H9 (cell line): ENCODE measurements around the gene ARFGAP2. TPM values are rescaled to one million over a fixed set of nuclear protein-coding genes. Genes with fewer than 3 reads are reported as not detected.

Experiments
- DNase-seq: peaks from one replicate; pipeline ENCODE4 v3.0.0-alpha.2; 2017
- H2AFZ ChIP-seq: one replicate; pipeline ENCODE4 v1.6.1; 2013; ENCODE audit warnings: mild to moderate bottlenecking, low read length, control low read depth, moderate library complexity
- H2AK5ac ChIP-seq: 2 replicates; pipeline ENCODE4 v1.6.1; 2013; ENCODE audit warnings: low read length, control low read depth, mixed read lengths; ENCODE audit not compliant: insufficient read length
- H2BK120ac ChIP-seq: one replicate; pipeline ENCODE4 v1.6.1; 2013; ENCODE audit warnings: low read depth, mild to moderate bottlenecking, low read length, control low read depth, inconsistent platforms; ENCODE audit not compliant: poor library complexity, severe bottlenecking
- H2BK12ac ChIP-seq: 2 replicates; pipeline ENCODE4 v1.6.1; 2013; ENCODE audit warnings: low read length, control low read depth, mixed read lengths, low read depth; ENCODE audit not compliant: insufficient read length
- H2BK15ac ChIP-seq: 2 replicates; pipeline ENCODE4 v1.6.1; 2013; ENCODE audit warnings: low read depth, low read length, control low read depth
- H2BK20ac ChIP-seq: one replicate; pipeline ENCODE4 v1.6.1; 2013; ENCODE audit warnings: low read depth, mild to moderate bottlenecking, low read length, control low read depth, inconsistent platforms; ENCODE audit not compliant: poor library complexity, severe bottlenecking
- H2BK5ac ChIP-seq: 2 replicates; pipeline ENCODE4 v1.6.1; 2013; ENCODE audit warnings: low read length, control low read depth, mixed read lengths; ENCODE audit not compliant: insufficient read length
- H3K14ac ChIP-seq: 2 replicates; pipeline ENCODE4 v1.6.1; 2013; ENCODE audit warnings: low read length, control low read depth; ENCODE audit not compliant: insufficient read depth
- H3K18ac ChIP-seq: 2 replicates; pipeline ENCODE4 v1.6.1; 2013; ENCODE audit warnings: low read depth, mild to moderate bottlenecking, mixed read lengths, low read length, control low read depth; ENCODE audit not compliant: insufficient read length
- H3K23ac ChIP-seq: 2 replicates; pipeline ENCODE4 v1.6.1; 2013; ENCODE audit warnings: low read length, control low read depth, mixed read lengths, low read depth; ENCODE audit not compliant: insufficient read length
- H3K23me2 ChIP-seq: 2 replicates; pipeline ENCODE4 v1.6.1; 2013; ENCODE audit warnings: low read depth, mild to moderate bottlenecking, mixed read lengths, low read length, control low read depth; ENCODE audit not compliant: insufficient read length, poor library complexity, severe bottlenecking
- H3K27ac ChIP-seq: 2 replicates; pipeline ENCODE4 v1.5.1; 2013; ENCODE audit warnings: low read length, control low read depth, mixed read lengths, low read depth; ENCODE audit not compliant: insufficient read length
- H3K27me3 ChIP-seq: 2 replicates; pipeline ENCODE4 v1.6.1; 2013; ENCODE audit warnings: low read length, control low read depth, inconsistent platforms; ENCODE audit not compliant: insufficient read depth
- H3K4ac ChIP-seq: 2 replicates; pipeline ENCODE4 v1.6.1; 2013; ENCODE audit warnings: low read depth, mild to moderate bottlenecking, control low read depth, inconsistent platforms, low read length, moderate library complexity
- H3K4me1 ChIP-seq: 2 replicates; pipeline ENCODE4 v1.6.1; 2013; ENCODE audit warnings: low read length, control low read depth, inconsistent platforms; ENCODE audit not compliant: insufficient read depth
- H3K4me2 ChIP-seq: 2 replicates; pipeline ENCODE4 v1.6.1; 2013; ENCODE audit warnings: low read length, control low read depth, mixed read lengths; ENCODE audit not compliant: insufficient read length, insufficient read depth
- H3K56ac ChIP-seq: 2 replicates; pipeline ENCODE4 v1.6.1; 2013; ENCODE audit warnings: low read depth, mild to moderate bottlenecking, mixed read lengths, low read length, control low read depth; ENCODE audit not compliant: insufficient read length
- H3K79me1 ChIP-seq: 2 replicates; pipeline ENCODE4 v1.6.1; 2013; ENCODE audit warnings: low read depth, mild to moderate bottlenecking, moderate library complexity, low read length, control low read depth, inconsistent platforms; ENCODE audit not compliant: insufficient read depth, poor library complexity, severe bottlenecking
- H3K79me2 ChIP-seq: 2 replicates; pipeline ENCODE4 v1.6.1; 2013; ENCODE audit warnings: low read length, control low read depth, inconsistent platforms; ENCODE audit not compliant: insufficient read depth
- H3K9ac ChIP-seq: 2 replicates; pipeline ENCODE4 v1.6.1; 2013; ENCODE audit warnings: low read length, control low read depth, mixed read lengths; ENCODE audit not compliant: insufficient read length; ENCODE audit errors: extremely low read depth
- H3K9me3 ChIP-seq: one replicate; pipeline ENCODE4 v1.6.1; 2013; ENCODE audit warnings: low read depth, low read length, inconsistent platforms; ENCODE audit not compliant: control insufficient read depth
- H3T11ph ChIP-seq: one replicate; pipeline ENCODE4 v1.6.1; 2013; ENCODE audit warnings: mild to moderate bottlenecking, low read length, control low read depth, inconsistent platforms
- H4K20me1 ChIP-seq: one replicate; pipeline ENCODE4 v1.6.1; 2013; ENCODE audit not compliant: control insufficient read depth, insufficient read length, insufficient read depth
- H4K5ac ChIP-seq: 2 replicates; pipeline ENCODE4 v1.6.1; 2013; ENCODE audit warnings: low read depth, mild to moderate bottlenecking, mixed read lengths, low read length, control low read depth; ENCODE audit not compliant: insufficient read length
- H4K8ac ChIP-seq: replicated peaks from 2 replicates; pipeline ENCODE4 v1.6.1; 2013; ENCODE audit warnings: low read length, control low read depth, mixed read lengths, low read depth; ENCODE audit not compliant: insufficient read length
- H4K91ac ChIP-seq: 2 replicates; pipeline ENCODE4 v1.6.1; 2013; ENCODE audit warnings: low read depth, mild to moderate bottlenecking, moderate library complexity, mixed read lengths, low read length, control low read depth; ENCODE audit not compliant: insufficient read length
- H3K27ac Mint-ChIP-seq, 3 experiments: 2 replicates in 2 of 3; 3 replicates in 1 of 3; pipeline ENCODE4 v1.8.0; 2020 to 2021; ENCODE audit warnings: mixed read lengths in 3 of 3, mild to moderate bottlenecking in 1 of 3, moderate library complexity in 1 of 3
- H3K27me3 Mint-ChIP-seq: 2 replicates; pipeline ENCODE4 v1.8.0; 2021; ENCODE audit warnings: low read depth, mild to moderate bottlenecking, moderate library complexity, mixed read lengths
- H3K36me3 Mint-ChIP-seq, 3 experiments: 2 replicates in 2 of 3; 3 replicates in 1 of 3; pipeline ENCODE4 v1.8.0; 2020 to 2021; ENCODE audit warnings: low read depth in 3 of 3, mixed read lengths in 3 of 3; ENCODE audit not compliant: insufficient read depth in 1 of 3
- H3K4me1 Mint-ChIP-seq, 2 experiments: 2 replicates each; pipeline ENCODE4 v1.8.0; 2020; ENCODE audit warnings: mixed read lengths in 2 of 2
- H3K4me3 Mint-ChIP-seq, 2 experiments: 2 replicates in 1 of 2; 3 replicates in 1 of 2; pipeline ENCODE4 v1.8.0; 2020 to 2021; ENCODE audit warnings: mild to moderate bottlenecking in 2 of 2, mixed read lengths in 2 of 2, moderate library complexity in 1 of 2
- H3K9me3 Mint-ChIP-seq, 2 experiments: 2 replicates in 1 of 2; 3 replicates in 1 of 2; pipeline ENCODE4 v1.8.0; 2020; ENCODE audit warnings: mild to moderate bottlenecking in 2 of 2, mixed read lengths in 2 of 2, moderate library complexity in 1 of 2
- WGBS: extraction: QIAGEN DNeasy Blood & Tissue Kit; methylation state at CpG from one replicate; pipeline ENCODE4 v1.1.7; 2013; ENCODE audit warnings: missing lambda C conversion rate, low lambda C conversion rate, mixed read lengths; ENCODE audit not compliant: insufficient read length; ENCODE audit errors: extremely low coverage; 5-methylcytosine and 5-hydroxymethylcytosine counted together
- total RNA-seq: library from RNA; stranded (reverse); gene quantifications from 2 replicates; pipeline ENCODE4 v1.2.1, GENCODE V29; 2021
- TF ChIP-seq, protein P1 (sequence below): fragments of 200-600 bp; sonication (generic); conservative IDR thresholded peaks from 3 replicates; pipeline ENCODE4 v1.8.0; 2021; ENCODE audit warnings: antibody characterized with exemption, mild to moderate bottlenecking

ARFGAP2 gene
- total RNA-seq, 1 experiment from 2014 or later, result 72.3 TPM

DNA sequence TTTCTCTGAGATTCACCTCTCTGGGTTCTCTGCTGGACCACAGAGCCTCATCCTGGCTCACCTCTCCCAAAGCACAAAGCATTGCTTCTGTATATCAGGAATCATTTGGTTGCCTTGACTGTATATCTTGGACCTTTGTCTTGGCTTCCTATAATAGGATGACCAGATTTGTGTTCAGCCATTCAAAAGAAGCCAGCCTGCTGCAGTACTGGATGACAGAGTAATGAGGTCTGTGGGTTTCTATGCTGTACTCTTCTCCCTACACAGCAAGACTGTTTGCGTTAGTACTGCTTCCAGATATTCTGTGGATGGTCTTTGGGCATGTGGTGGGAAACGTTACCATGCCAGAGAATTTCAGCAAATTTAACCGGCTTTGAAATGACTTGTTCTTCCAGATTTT is 39.8 kb downstream of the ARFGAP2 start:
- Histone ChIP-seq H3K4ac (no peak overlapping the region), H3K79me1 (no peaks in the 10 kb centered on the region), H3K9ac (no peak overlapping the region), H3T11ph (no peak overlapping the region), H2BK12ac (no peak overlapping the region), H2BK5ac (no peak overlapping the region), H3K9me3 (no peaks in the 10 kb centered on the region), H2AFZ (no peak overlapping the region), H4K91ac (no peak overlapping the region), H3K27me3 (no peaks in the 10 kb centered on the region), H2BK20ac (no peak overlapping the region), H2BK120ac (no peak overlapping the region), H2BK15ac (no peak overlapping the region), H3K18ac (no peak overlapping the region), H4K20me1 (no peaks in the 10 kb centered on the region), H3K4me2 (no peak overlapping the region), H2AK5ac (no peak overlapping the region), H4K5ac (no peak overlapping the region), H3K79me2 (no peaks in the 10 kb centered on the region), H3K14ac (no peak overlapping the region), H3K56ac (no peak overlapping the region), H3K23me2 (no peaks in the 10 kb centered on the region), H3K4me1 (no peaks in the 10 kb centered on the region), H3K27ac (no peak overlapping the region), H3K23ac (no peak overlapping the region), H4K8ac (no peak overlapping the region)
- H3K27ac Mint-ChIP-seq, result no peak overlapping the region
- H3K9me3 Mint-ChIP-seq, result no peaks in the 10 kb centered on the region
- TF ChIP-seq, protein P1, sequence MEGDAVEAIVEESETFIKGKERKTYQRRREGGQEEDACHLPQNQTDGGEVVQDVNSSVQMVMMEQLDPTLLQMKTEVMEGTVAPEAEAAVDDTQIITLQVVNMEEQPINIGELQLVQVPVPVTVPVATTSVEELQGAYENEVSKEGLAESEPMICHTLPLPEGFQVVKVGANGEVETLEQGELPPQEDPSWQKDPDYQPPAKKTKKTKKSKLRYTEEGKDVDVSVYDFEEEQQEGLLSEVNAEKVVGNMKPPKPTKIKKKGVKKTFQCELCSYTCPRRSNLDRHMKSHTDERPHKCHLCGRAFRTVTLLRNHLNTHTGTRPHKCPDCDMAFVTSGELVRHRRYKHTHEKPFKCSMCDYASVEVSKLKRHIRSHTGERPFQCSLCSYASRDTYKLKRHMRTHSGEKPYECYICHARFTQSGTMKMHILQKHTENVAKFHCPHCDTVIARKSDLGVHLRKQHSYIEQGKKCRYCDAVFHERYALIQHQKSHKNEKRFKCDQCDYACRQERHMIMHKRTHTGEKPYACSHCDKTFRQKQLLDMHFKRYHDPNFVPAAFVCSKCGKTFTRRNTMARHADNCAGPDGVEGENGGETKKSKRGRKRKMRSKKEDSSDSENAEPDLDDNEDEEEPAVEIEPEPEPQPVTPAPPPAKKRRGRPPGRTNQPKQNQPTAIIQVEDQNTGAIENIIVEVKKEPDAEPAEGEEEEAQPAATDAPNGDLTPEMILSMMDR, result no peak
- no peaks in the 10 kb centered on the region for H3K27me3 Mint-ChIP-seq
- WGBS, result no CpG with 5 or more reads among the region's 3 CpGs
- no peak for DNase-seq
- peaks cover 2 to 11% (median 8%) of the 10 kb centered on the region in 3 experiments; a peak in 6 of 7 replicates for H3K36me3 Mint-ChIP-seq
- H3K4me3 Mint-ChIP-seq, result no peak overlapping the region
- H3K4me1 Mint-ChIP-seq, result peaks cover 0 to 10% of the 10 kb centered on the region in 2 experiments; a peak in 2 of 4 replicates
